Neural cell (in vitro differentiated cells): ENCODE measurements around the gene INTU. TPM values are rescaled to one million over a fixed set of nuclear protein-coding genes. Genes with fewer than 3 reads are reported as not detected.

Experiments
- H2AFZ ChIP-seq: fragments of 200-600, 300-800 bp; sonication (generic), shearing (Covaris generic); 2 replicates; pipeline ENCODE4 v1.6.0; 2014; ENCODE audit warnings: low read depth, mild to moderate bottlenecking, antibody characterized with exemption, low read length, moderate library complexity
- H3F3A ChIP-seq: fragments of 200-600 bp; shearing (Covaris generic); 2 replicates; pipeline ENCODE4 v1.6.1; 2016; ENCODE audit warnings: mild to moderate bottlenecking, moderate library complexity, mixed read lengths, antibody characterized with exemption, low read length; ENCODE audit not compliant: insufficient read depth, poor library complexity, severe bottlenecking
- H3K27ac ChIP-seq: fragments of 200-600, 300-800 bp; sonication (generic), shearing (Covaris generic); 2 replicates; pipeline ENCODE4 v1.5.1; 2014; ENCODE audit warnings: mild to moderate bottlenecking, low read length, moderate library complexity
- H3K27me3 ChIP-seq: fragments of 300-800, 200-600 bp; sonication (generic), shearing (Covaris generic); 2 replicates; pipeline ENCODE4 v1.6.0; 2014; ENCODE audit warnings: mild to moderate bottlenecking, low read depth, low read length, moderate library complexity; ENCODE audit not compliant: insufficient read depth
- H3K36me3 ChIP-seq: fragments of 300-800, 200-600 bp; sonication (generic), shearing (Covaris generic); 2 replicates; pipeline ENCODE4 v1.5.1; 2014; ENCODE audit warnings: mild to moderate bottlenecking, antibody characterized with exemption, low read length, moderate library complexity; ENCODE audit not compliant: insufficient read depth
- H3K4me2 ChIP-seq: fragments of 300-800, 200-600 bp; sonication (generic), shearing (Covaris generic); 2 replicates; pipeline ENCODE4 v1.6.0; 2014; ENCODE audit warnings: mild to moderate bottlenecking, low read length
- H3K4me3 ChIP-seq: fragments of 300-800, 200-600 bp; sonication (generic), shearing (Covaris generic); 2 replicates; pipeline ENCODE4 v1.5.1; 2014; ENCODE audit warnings: mild to moderate bottlenecking, low read length, moderate library complexity
- H3K79me2 ChIP-seq: fragments of 200-600 bp; shearing (Covaris generic); replicated peaks from 2 replicates; pipeline ENCODE4 v1.6.0; 2014; ENCODE audit warnings: mild to moderate bottlenecking, low read length, moderate library complexity; ENCODE audit not compliant: insufficient read depth
- H3K9ac ChIP-seq: fragments of 300-800, 200-600 bp; sonication (generic), shearing (Covaris generic); 2 replicates; pipeline ENCODE4 v1.6.1; 2016; ENCODE audit warnings: mild to moderate bottlenecking, low read length, mixed read lengths
- H3K9me2 ChIP-seq: fragments of 200-600 bp; shearing (Covaris generic); 2 replicates; pipeline ENCODE4 v1.6.1; 2016; ENCODE audit warnings: mild to moderate bottlenecking, low read length, mixed read lengths; ENCODE audit not compliant: insufficient read depth
- H3K9me3 ChIP-seq: fragments of 200-600, 300-800 bp; sonication (generic), shearing (Covaris generic); 2 replicates; pipeline ENCODE4 v1.6.1; 2016; ENCODE audit warnings: mild to moderate bottlenecking, mixed run types, low read length, moderate library complexity, mixed read lengths
- H4K20me1 ChIP-seq: fragments of 200-600 bp; shearing (Covaris generic); 2 replicates; pipeline ENCODE4 v1.6.1; 2016; ENCODE audit warnings: mild to moderate bottlenecking, mixed run types; ENCODE audit not compliant: insufficient read depth
- EP300 ChIP-seq: fragments of 450-650 bp; conservative IDR thresholded peaks from 2 replicates; pipeline ENCODE4 v1.6.1; 2014; ENCODE audit warnings: antibody characterized with exemption, mild to moderate bottlenecking, moderate library complexity; ENCODE audit not compliant: poor library complexity, severe bottlenecking
- EZH2 ChIP-seq: fragments of 200-600, 300-800 bp; shearing (Covaris generic), sonication (generic); IDR thresholded peaks from 2 replicates; pipeline ENCODE4 v1.6.1; 2014; ENCODE audit warnings: antibody characterized with exemption, low read length, borderline replicate concordance, mild to moderate bottlenecking; ENCODE audit not compliant: insufficient read depth, poor library complexity, severe bottlenecking
- MXI1 ChIP-seq: fragments of 450-650 bp; conservative IDR thresholded peaks from 2 replicates; pipeline ENCODE4 v1.6.1; 2014; ENCODE audit warnings: antibody characterized with exemption, mild to moderate bottlenecking; ENCODE audit not compliant: poor library complexity, severe bottlenecking
- POLR2AphosphoS5 ChIP-seq: IDR thresholded peaks from 2 replicates; pipeline ENCODE4 v1.6.1; 2012
- RAD21 ChIP-seq: fragments of 450-650 bp; conservative IDR thresholded peaks from 2 replicates; pipeline ENCODE4 v1.6.1; 2014; ENCODE audit warnings: antibody characterized with exemption, mild to moderate bottlenecking, moderate library complexity
- SMC3 ChIP-seq: fragments of 450-650 bp; conservative IDR thresholded peaks from 2 replicates; pipeline ENCODE4 v1.6.1; 2014; ENCODE audit warnings: antibody characterized with exemption, mild to moderate bottlenecking, moderate library complexity; ENCODE audit not compliant: poor library complexity
- TAF1 ChIP-seq: IDR thresholded peaks from 2 replicates; pipeline ENCODE4 v1.6.1; 2012; ENCODE audit warnings: low read depth
- polyA plus RNA-seq: library from polyadenylated mRNA; depleted of rRNA; stranded (reverse); fragments of >200 nt; gene quantifications from 2 replicates; pipeline ENCODE4 v1.2.3, GENCODE V29; 2014
- TF ChIP-seq, protein P1 (sequence below): fragments of 450-650 bp; IDR thresholded peaks from 2 replicates; pipeline ENCODE4 v1.5.1; 2014; ENCODE audit warnings: antibody characterized with exemption, mild to moderate bottlenecking, moderate library complexity; ENCODE audit not compliant: poor library complexity, severe bottlenecking
- TF ChIP-seq, protein P2 (sequence below): IDR thresholded peaks from 2 replicates; pipeline ENCODE4 v1.6.1; 2012; ENCODE audit warnings: borderline replicate concordance

INTU gene
- polyA plus RNA-seq, 1 donor from 2014 or later: 15.7 TPM

DNA sequence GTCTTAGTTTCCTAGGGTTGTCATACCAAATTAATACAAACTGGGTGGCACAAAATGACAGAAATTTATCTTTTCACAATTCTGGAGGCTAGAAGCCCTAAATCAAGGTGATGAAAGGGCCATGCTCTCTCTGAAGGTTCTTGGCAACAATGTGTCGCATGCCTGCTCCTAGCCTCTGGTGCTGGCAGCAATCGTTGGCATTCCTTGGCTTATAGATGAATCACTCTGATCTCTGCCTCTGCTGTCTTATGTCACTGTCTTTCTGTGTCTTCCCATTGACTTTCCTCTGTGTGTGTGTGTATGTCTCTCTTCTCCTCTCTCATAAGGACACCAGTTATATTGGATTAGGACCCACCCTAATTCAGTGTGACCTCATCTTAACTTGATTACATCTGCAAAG, 15.9 kb upstream of the INTU start:
- TF ChIP-seq, protein P1, sequence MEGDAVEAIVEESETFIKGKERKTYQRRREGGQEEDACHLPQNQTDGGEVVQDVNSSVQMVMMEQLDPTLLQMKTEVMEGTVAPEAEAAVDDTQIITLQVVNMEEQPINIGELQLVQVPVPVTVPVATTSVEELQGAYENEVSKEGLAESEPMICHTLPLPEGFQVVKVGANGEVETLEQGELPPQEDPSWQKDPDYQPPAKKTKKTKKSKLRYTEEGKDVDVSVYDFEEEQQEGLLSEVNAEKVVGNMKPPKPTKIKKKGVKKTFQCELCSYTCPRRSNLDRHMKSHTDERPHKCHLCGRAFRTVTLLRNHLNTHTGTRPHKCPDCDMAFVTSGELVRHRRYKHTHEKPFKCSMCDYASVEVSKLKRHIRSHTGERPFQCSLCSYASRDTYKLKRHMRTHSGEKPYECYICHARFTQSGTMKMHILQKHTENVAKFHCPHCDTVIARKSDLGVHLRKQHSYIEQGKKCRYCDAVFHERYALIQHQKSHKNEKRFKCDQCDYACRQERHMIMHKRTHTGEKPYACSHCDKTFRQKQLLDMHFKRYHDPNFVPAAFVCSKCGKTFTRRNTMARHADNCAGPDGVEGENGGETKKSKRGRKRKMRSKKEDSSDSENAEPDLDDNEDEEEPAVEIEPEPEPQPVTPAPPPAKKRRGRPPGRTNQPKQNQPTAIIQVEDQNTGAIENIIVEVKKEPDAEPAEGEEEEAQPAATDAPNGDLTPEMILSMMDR: no peak
- TF ChIP-seq SMC3 (no peak), EZH2 (no peak), POLR2AphosphoS5 (no peak)

DNA sequence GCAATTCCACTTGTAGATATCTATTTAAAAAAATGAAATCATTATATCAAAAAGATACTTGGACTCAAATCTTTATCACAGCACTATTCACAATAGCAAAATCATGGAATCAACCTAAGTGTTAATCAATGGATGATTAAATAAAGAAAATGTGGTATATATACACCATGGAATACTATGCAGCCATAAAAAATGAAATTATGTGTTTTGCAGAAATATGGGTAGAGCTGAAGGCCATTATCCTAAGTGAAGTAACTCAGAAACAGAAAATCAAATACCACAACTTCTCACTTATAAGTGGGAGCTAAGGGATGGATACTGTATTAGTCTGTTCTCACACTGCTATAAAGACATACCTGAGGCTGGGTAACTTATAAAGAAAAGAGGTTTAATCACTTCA, 14.3 kb upstream of the INTU start:
- TF ChIP-seq TAF1 (no peak), SMC3 (no peak), MXI1 (no peak), RAD21 (no peak), EP300 (no peak), EZH2 (no peak), POLR2AphosphoS5 (no peak)
- TF ChIP-seq, protein P1: no peak
- TF ChIP-seq, protein P2, sequence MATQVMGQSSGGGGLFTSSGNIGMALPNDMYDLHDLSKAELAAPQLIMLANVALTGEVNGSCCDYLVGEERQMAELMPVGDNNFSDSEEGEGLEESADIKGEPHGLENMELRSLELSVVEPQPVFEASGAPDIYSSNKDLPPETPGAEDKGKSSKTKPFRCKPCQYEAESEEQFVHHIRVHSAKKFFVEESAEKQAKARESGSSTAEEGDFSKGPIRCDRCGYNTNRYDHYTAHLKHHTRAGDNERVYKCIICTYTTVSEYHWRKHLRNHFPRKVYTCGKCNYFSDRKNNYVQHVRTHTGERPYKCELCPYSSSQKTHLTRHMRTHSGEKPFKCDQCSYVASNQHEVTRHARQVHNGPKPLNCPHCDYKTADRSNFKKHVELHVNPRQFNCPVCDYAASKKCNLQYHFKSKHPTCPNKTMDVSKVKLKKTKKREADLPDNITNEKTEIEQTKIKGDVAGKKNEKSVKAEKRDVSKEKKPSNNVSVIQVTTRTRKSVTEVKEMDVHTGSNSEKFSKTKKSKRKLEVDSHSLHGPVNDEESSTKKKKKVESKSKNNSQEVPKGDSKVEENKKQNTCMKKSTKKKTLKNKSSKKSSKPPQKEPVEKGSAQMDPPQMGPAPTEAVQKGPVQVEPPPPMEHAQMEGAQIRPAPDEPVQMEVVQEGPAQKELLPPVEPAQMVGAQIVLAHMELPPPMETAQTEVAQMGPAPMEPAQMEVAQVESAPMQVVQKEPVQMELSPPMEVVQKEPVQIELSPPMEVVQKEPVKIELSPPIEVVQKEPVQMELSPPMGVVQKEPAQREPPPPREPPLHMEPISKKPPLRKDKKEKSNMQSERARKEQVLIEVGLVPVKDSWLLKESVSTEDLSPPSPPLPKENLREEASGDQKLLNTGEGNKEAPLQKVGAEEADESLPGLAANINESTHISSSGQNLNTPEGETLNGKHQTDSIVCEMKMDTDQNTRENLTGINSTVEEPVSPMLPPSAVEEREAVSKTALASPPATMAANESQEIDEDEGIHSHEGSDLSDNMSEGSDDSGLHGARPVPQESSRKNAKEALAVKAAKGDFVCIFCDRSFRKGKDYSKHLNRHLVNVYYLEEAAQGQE: no peak
- Histone ChIP-seq H4K20me1 (no peaks in the 10 kb centered on the region), H3K4me3 (no peak overlapping the region), H3K9me2 (no peaks in the 10 kb centered on the region), H3K9ac (no peak overlapping the region), H3K27me3 (peaks cover 13% of the 10 kb centered on the region), H3K27ac (no peak overlapping the region), H3K79me2 (peaks cover 12% of the 10 kb centered on the region), H3K36me3 (no peaks in the 10 kb centered on the region), H3K4me2 (no peak overlapping the region), H3K9me3 (no peaks in the 10 kb centered on the region), H3F3A (peaks cover 5% of the 10 kb centered on the region), H2AFZ (no peak overlapping the region)

More for the DNA sequence above, 15.9 kb upstream of the INTU start:
- no peaks in the 10 kb centered on the region for H3F3A ChIP-seq
- no peak overlapping the region for H3K27ac ChIP-seq
- no peaks in the 10 kb centered on the region for H4K20me1 ChIP-seq
- no peak overlapping the region for H3K4me2 ChIP-seq
- H3K36me3 ChIP-seq: no peaks in the 10 kb centered on the region
- no peak overlapping the region for H2AFZ ChIP-seq
- no peaks in the 10 kb centered on the region for H3K27me3 ChIP-seq
- H3K79me2 ChIP-seq: peaks cover 11% of the 10 kb centered on the region
- H3K9me2 ChIP-seq: no peaks in the 10 kb centered on the region
- no peak overlapping the region for H3K9ac ChIP-seq
- H3K4me3 ChIP-seq: no peak overlapping the region
- no peaks in the 10 kb centered on the region for H3K9me3 ChIP-seq
